HepG2 (cell line): ENCODE results near the gene BICDL1. TPM values are rescaled to one million over a fixed set of nuclear protein-coding genes. Genes with fewer than 3 reads are reported as not detected.
A peak's percentile ranks its signal among the peaks of the same experiment; 100 is the strongest.

Experiments
- AHDC1 ChIP-seq: sonication (generic); formaldehyde crosslinking; IDR thresholded peaks from 2 replicates; pipeline ENCODE4 v1.5.1; 2020; ENCODE audit warnings: mild to moderate bottlenecking, missing genetic modification reagents, borderline replicate concordance
- ATRX ChIP-seq: sonication (generic); formaldehyde crosslinking; IDR thresholded peaks from 2 replicates; pipeline ENCODE4 v1.4.0; 2020; ENCODE audit warnings: missing genetic modification reagents, borderline replicate concordance
- CEBPG ChIP-seq: IDR thresholded peaks from 2 replicates; pipeline ENCODE4 v1.6.1; 2016
- E2F5 ChIP-seq: sonication (generic); formaldehyde crosslinking; conservative IDR thresholded peaks from 2 replicates; pipeline ENCODE4 v1.4.0; 2020; ENCODE audit warnings: missing genetic modification reagents
- HIC2 ChIP-seq: sonication (generic); formaldehyde crosslinking; IDR thresholded peaks from 2 replicates; pipeline ENCODE4 v1.9.0; 2022; ENCODE audit warnings: low read depth, missing genetic modification reagents
- HNRNPH1 ChIP-seq: fragments of 200-400 bp; formaldehyde crosslinking; optimal IDR thresholded peaks from 2 replicates; pipeline ENCODE3; 2017; ENCODE audit warnings: mild to moderate bottlenecking, low read depth, low read length
- IKZF4 ChIP-seq: sonication (generic); formaldehyde crosslinking; IDR thresholded peaks from 2 replicates; pipeline ENCODE4 v1.5.1; 2020; ENCODE audit warnings: borderline replicate concordance, mild to moderate bottlenecking, low read depth, missing genetic modification reagents; ENCODE audit errors: not compliant biosample characterization
- KLF16 ChIP-seq, 2 experiments: sonication (generic) in 1 of 2; formaldehyde crosslinking in 1 of 2; IDR thresholded peaks; 2 replicates each; pipeline versions ENCODE4 v1.6.1 to v1.8.0; 2016 to 2023; ENCODE audit warnings: missing genetic modification reagents in 2 of 2, missing compliant biosample characterization in 1 of 2
- LCORL ChIP-seq, 2 experiments: fragments of 450-650 bp in 1 of 2; sonication (generic) in 1 of 2; formaldehyde crosslinking in 1 of 2; IDR thresholded peaks; 2 replicates each; pipeline versions ENCODE4 v1.5.0 to v1.6.1; 2017 to 2020; ENCODE audit warnings: antibody characterized with exemption in 1 of 2, missing genetic modification reagents in 1 of 2
- YEATS2 ChIP-seq: sonication (generic); formaldehyde crosslinking; IDR thresholded peaks from 2 replicates; pipeline ENCODE4 v1.4.0; 2020; ENCODE audit warnings: missing genetic modification reagents, borderline replicate concordance
- ZBTB33 ChIP-seq: sonication (generic); formaldehyde crosslinking; IDR thresholded peaks from 2 replicates; pipeline ENCODE4 v1.4.0; 2020; ENCODE audit warnings: missing genetic modification reagents
- ZFAT ChIP-seq: sonication (generic); formaldehyde crosslinking; conservative IDR thresholded peaks from 2 replicates; pipeline ENCODE4 v1.8.1; 2023; ENCODE audit warnings: missing genetic modification reagents, inconsistent platforms
- ZNF12 ChIP-seq: sonication (generic); formaldehyde crosslinking; IDR thresholded peaks from 2 replicates; pipeline ENCODE4 v1.5.0; 2020; ENCODE audit warnings: missing genetic modification reagents
- ZNF205 ChIP-seq: IDR thresholded peaks from 2 replicates; pipeline ENCODE4 v1.6.1; 2018; ENCODE audit warnings: missing biosample characterization, missing genetic modification reagents
- ZNF350 ChIP-seq: sonication (generic); formaldehyde crosslinking; IDR thresholded peaks from 2 replicates; pipeline ENCODE4 v1.4.0; 2020; ENCODE audit warnings: mild to moderate bottlenecking, low read depth, missing genetic modification reagents, borderline replicate concordance
- ZNF44 ChIP-seq: sonication (generic); formaldehyde crosslinking; IDR thresholded peaks from 2 replicates; pipeline ENCODE4 v1.5.1; 2020; ENCODE audit warnings: mild to moderate bottlenecking, missing genetic modification reagents
- ZNF580 ChIP-seq: IDR thresholded peaks from 2 replicates; pipeline ENCODE4 v1.6.1; 2016; ENCODE audit warnings: low read depth, borderline replicate concordance
- ZNF614 ChIP-seq: IDR thresholded peaks from 2 replicates; pipeline ENCODE4 v1.6.1; 2018; ENCODE audit warnings: missing biosample characterization, missing genetic modification reagents, inconsistent platforms, borderline replicate concordance
- polyA plus RNA-seq, 8 experiments: library from polyadenylated mRNA; depleted of rRNA in 3 of 8; stranded (reverse) in 7 of 8; unstranded in 1 of 8; fragments of >200 nt; fragmentation: Illumina TruSeq in 4 of 8; extraction: Trizol in 4 of 8; gene quantifications; 2 replicates each; pipeline versions ENCODE4 v1.2.1 to v1.2.3, GENCODE V29; 2011 to 2016; ENCODE audit warnings: low read depth in 4 of 8, missing spikeins in 1 of 8, mixed read lengths in 1 of 8; ENCODE audit not compliant: insufficient read depth in 1 of 8
- total RNA-seq, 5 experiments: library from RNA; depleted of rRNA; stranded (reverse); fragments of >200 nt; fragmentation: Illumina TruSeq; extraction: Trizol; gene quantifications; 2 replicates each; pipeline ENCODE4 v1.2.3, GENCODE V29; 2016; ENCODE audit warnings: low read depth in 1 of 5

BICDL1 gene
- total and polyA plus RNA-seq, 2 of the 13 experiments (the other 11 are each of a cell fraction or from before 2014, with no cell fraction given): 3.6 to 9.7 TPM

GRCh38 chr12:119988472-119989360 is at the start of gene BICDL1 (continued):
- TF ChIP-seq ZNF614 (0 out of 2 replicates have a peak, but pooled peaks have one; percentile 15), KLF16 (CRISPR knock-in tag; IDR thresholded peaks at IDR 0.05) (no peak; a peak in 1 of 4 replicates), ZNF580 (CRISPR knock-in tag) (no peak), IKZF4 (CRISPR knock-in tag) (no peak), LCORL (IDR thresholded peaks at IDR 0.05) (no peak), LCORL (CRISPR knock-in tag; IDR thresholded peaks at IDR 0.05) (no peak), E2F5 (CRISPR knock-in tag) (peak; percentile 49; the same call in 1 of the 2 replicates), CEBPG (CRISPR knock-in tag) (no peak), ZNF44 (no peak), ZNF205 (CRISPR knock-in tag) (no peak), ZFAT (CRISPR knock-in tag) (no peak), ATRX (no peak), ZBTB33 (CRISPR knock-in tag) (no peak), ZNF350 (no peak), ZNF12 (CRISPR knock-in tag) (no peak), AHDC1 (CRISPR knock-in tag) (no peak), YEATS2 (CRISPR knock-in tag) (no peak), HIC2 (CRISPR knock-in tag) (no peak), HNRNPH1 (no peak)
